HG02852 (cell line): Measurements from ENCODE around the gene MAML2.

Experiments
- ATAC-seq: cut with Tn5 transposase; IDR thresholded peaks from one replicate; pipeline ENCODE4 v1.9.1; 2021; ENCODE audit warnings: mild to moderate bottlenecking, moderate library complexity; ENCODE audit not compliant: unreplicated experiment

Gene MAML2

GRCh38 chr11:96107143-96107824 is 235.7 kb downstream of the MAML2 start:
- no peak for ATAC-seq

- no peak for ATAC-seq
Measured at GRCh38 chr11:96106645-96107044, 236.3 kb downstream of the MAML2 start.

GRCh38 chr11:96105944-96106343 is 237.1 kb downstream of the MAML2 start:
- no peak for ATAC-seq

GRCh38 chr11:96105197-96105895 is 237.6 kb downstream of the MAML2 start:
- ATAC-seq: no peak

- ATAC-seq: no peak
Measured at GRCh38 chr11:96104496-96104895, 238.5 kb downstream of the MAML2 start.

GRCh38 chr11:96103721-96104120 is 239.3 kb downstream of the MAML2 start:
- no peak for ATAC-seq

- ATAC-seq: no peak
Measured at GRCh38 chr11:96103102-96103501, 239.9 kb downstream of the MAML2 start.

- ATAC-seq: no peak
Measured at GRCh38 chr11:96102664-96103078, 240.3 kb downstream of the MAML2 start.

GRCh38 chr11:96101146-96101545 is 241.8 kb downstream of the MAML2 start:
- no peak for ATAC-seq

GRCh38 chr11:96098511-96099241 is 244.3 kb downstream of the MAML2 start:
- ATAC-seq: no peak

- ATAC-seq: no peak
Measured at GRCh38 chr11:96097844-96098421, 245.1 kb downstream of the MAML2 start.

GRCh38 chr11:96096360-96096759 is 246.6 kb downstream of the MAML2 start:
- no peak for ATAC-seq

- no peak for ATAC-seq
Measured at GRCh38 chr11:96095884-96096303, 247.1 kb downstream of the MAML2 start.

GRCh38 chr11:96094156-96094555 is 248.8 kb downstream of the MAML2 start:
- no peak for ATAC-seq

- no peak for ATAC-seq
Measured at GRCh38 chr11:96092511-96092910, 250.5 kb downstream of the MAML2 start.

- ATAC-seq: peak; percentile 66
Measured at GRCh38 chr11:96091476-96091875, 251.5 kb downstream of the MAML2 start.

GRCh38 chr11:96090711-96091110 is 252.3 kb downstream of the MAML2 start:
- no peak for ATAC-seq

- ATAC-seq: no peak
Measured at GRCh38 chr11:96088914-96089313, 254.1 kb downstream of the MAML2 start.

GRCh38 chr11:96086111-96086510 is 256.9 kb downstream of the MAML2 start:
- ATAC-seq: no peak

GRCh38 chr11:96085319-96085930 is 257.6 kb downstream of the MAML2 start:
- ATAC-seq: no peak
